Duodenal mucosa (tissue), 2 donors: ENCODE measurements around the gene HOXC6.
"Not testable (repeated sequence)": the region's sequence is repeated elsewhere in the genome, so short reads cannot be mapped to it uniquely, and the experiment has no call there.

ENCODE experiments used
- H3K27ac ChIP-seq: one replicate; pipeline ENCODE4 v1.7.0; 2013; ENCODE audit warnings: low read depth, low read length
- H3K27me3 ChIP-seq, 2 donors: one replicate each; pipeline ENCODE4 v1.7.0; 2013; ENCODE audit warnings: low read length in 2 of 2, control low read depth in 1 of 2; ENCODE audit not compliant: insufficient read depth in 2 of 2, control insufficient read depth in 1 of 2
- H3K36me3 ChIP-seq, 2 donors: one replicate each; pipeline ENCODE4 v1.7.0; 2013; ENCODE audit warnings: low read length in 2 of 2, control low read depth in 1 of 2; ENCODE audit not compliant: insufficient read depth in 2 of 2, control insufficient read depth in 1 of 2
- H3K4me1 ChIP-seq, 2 donors: one replicate each; pipeline ENCODE4 v1.7.0; 2013; ENCODE audit warnings: low read length in 2 of 2, control low read depth in 1 of 2; ENCODE audit not compliant: insufficient read depth in 2 of 2, control insufficient read depth in 1 of 2
- H3K4me3 ChIP-seq, 2 donors: one replicate each; pipeline ENCODE4 v1.7.0; 2013; ENCODE audit warnings: low read length in 2 of 2, low read depth in 1 of 2
- H3K9ac ChIP-seq, 2 donors: one replicate each; pipeline ENCODE4 v1.7.0; 2013; ENCODE audit warnings: low read length in 2 of 2, low read depth in 1 of 2
- H3K9me3 ChIP-seq, 2 donors: one replicate each; pipeline ENCODE4 v1.7.0; 2013; ENCODE audit warnings: low read length in 2 of 2, control low read depth in 1 of 2; ENCODE audit not compliant: control insufficient read depth in 1 of 2

The HOXC6 gene

GRCh38 chr12:54038284-54038870 lies 10.1 kb downstream of the HOXC6 start:
- peaks cover 0 to 2% of the 10 kb centered on the region in 2 donors for H3K4me1 ChIP-seq
- H3K27me3 ChIP-seq, result peaks cover 79 to 90% of the 10 kb centered on the region in 2 donors
- H3K9me3 ChIP-seq, result no peaks in the 10 kb centered on the region
- H3K9ac ChIP-seq, result no peak overlapping the region
- H3K4me3 ChIP-seq, result no peak overlapping the region
- H3K27ac ChIP-seq, result no peak overlapping the region
- H3K36me3 ChIP-seq, result no peaks in the 10 kb centered on the region

GRCh38 chr12:54038871-54039414 lies 10.7 kb downstream of the HOXC6 start:
- Histone ChIP-seq H3K9ac (no peak overlapping the region), H3K9me3 (no peaks in the 10 kb centered on the region), H3K27me3 (peaks cover 81 to 92% of the 10 kb centered on the region in 2 donors), H3K4me1 (no peaks in the 10 kb centered on the region), H3K36me3 (no peaks in the 10 kb centered on the region), H3K27ac (no peak overlapping the region), H3K4me3 (no peak overlapping the region)

GRCh38 chr12:54039417-54040147 lies 11.3 kb downstream of the HOXC6 start:
- no peak overlapping the region for H3K9ac ChIP-seq
- H3K4me1 ChIP-seq, result no peaks in the 10 kb centered on the region
- H3K4me3 ChIP-seq, result no peak overlapping the region
- no peak overlapping the region for H3K27ac ChIP-seq
- peaks cover 81 to 92% of the 10 kb centered on the region in 2 donors for H3K27me3 ChIP-seq
- no peaks in the 10 kb centered on the region for H3K36me3 ChIP-seq
- H3K9me3 ChIP-seq, result no peaks in the 10 kb centered on the region

- H3K9ac ChIP-seq, result no peak overlapping the region
- H3K4me3 ChIP-seq, result no peak overlapping the region
- no peak overlapping the region for H3K27ac ChIP-seq
- H3K9me3 ChIP-seq, result no peaks in the 10 kb centered on the region
- no peaks in the 10 kb centered on the region for H3K36me3 ChIP-seq
- H3K27me3 ChIP-seq, result peaks cover 81 to 92% of the 10 kb centered on the region in 2 donors
- no peaks in the 10 kb centered on the region for H3K4me1 ChIP-seq
Observed at GRCh38 chr12:54040148-54040494, 11.9 kb downstream of the HOXC6 start.

- H3K4me1 ChIP-seq, result no peaks in the 10 kb centered on the region
- no peak overlapping the region for H3K27ac ChIP-seq
- peaks cover 81 to 92% of the 10 kb centered on the region in 2 donors for H3K27me3 ChIP-seq
- no peaks in the 10 kb centered on the region for H3K9me3 ChIP-seq
- no peak overlapping the region for H3K9ac ChIP-seq
- H3K36me3 ChIP-seq, result no peaks in the 10 kb centered on the region
- no peak overlapping the region for H3K4me3 ChIP-seq
Observed at GRCh38 chr12:54040648-54041047, 12.4 kb downstream of the HOXC6 start.

- H3K9ac ChIP-seq, result no peak overlapping the region
- H3K27ac ChIP-seq, result no peak overlapping the region
- no peaks in the 10 kb centered on the region for H3K36me3 ChIP-seq
- peaks cover 80 to 92% of the 10 kb centered on the region in 2 donors for H3K27me3 ChIP-seq
- H3K4me1 ChIP-seq, result no peaks in the 10 kb centered on the region
- H3K4me3 ChIP-seq, result no peak overlapping the region
- no peaks in the 10 kb centered on the region for H3K9me3 ChIP-seq
Observed at GRCh38 chr12:54041097-54041690, 13.0 kb downstream of the HOXC6 start.

GRCh38 chr12:54042033-54042432 lies 13.8 kb downstream of the HOXC6 start:
- H3K36me3 ChIP-seq, H3K27ac ChIP-seq, H3K4me3 ChIP-seq, H3K9ac ChIP-seq, H3K4me1 ChIP-seq, H3K9me3 ChIP-seq: not testable (repeated sequence)
- H3K27me3 ChIP-seq, result peaks cover 79 to 92% of the 10 kb centered on the region in 2 donors

- H3K27ac ChIP-seq, result no peak overlapping the region
Observed at GRCh38 chr12:54042970-54043853, 15.0 kb downstream of the HOXC6 start.

GRCh38 chr12:54044425-54045103 lies 16.3 kb downstream of the HOXC6 start:
- Histone ChIP-seq H3K4me1 (no peaks in the 10 kb centered on the region), H3K4me3 (no peak overlapping the region), H3K27me3 (peaks cover 82 to 89% of the 10 kb centered on the region in 2 donors), H3K9ac (no peak overlapping the region), H3K36me3 (no peaks in the 10 kb centered on the region), H3K27ac (no peak overlapping the region), H3K9me3 (no peaks in the 10 kb centered on the region)

More at GRCh38 chr12:54042970-54043853, 15.0 kb downstream of the HOXC6 start:
- peaks cover 82 to 92% of the 10 kb centered on the region in 2 donors for H3K27me3 ChIP-seq
- no peaks in the 10 kb centered on the region for H3K36me3 ChIP-seq
- no peaks in the 10 kb centered on the region for H3K9me3 ChIP-seq
- H3K9ac ChIP-seq, result no peak overlapping the region
- no peak overlapping the region for H3K4me3 ChIP-seq
- H3K4me1 ChIP-seq, result no peaks in the 10 kb centered on the region
